Epithelial cell of proximal tubule (primary cell): ENCODE data around the gene ZNF891. TPM values are rescaled to one million over a fixed set of nuclear protein-coding genes. Genes with fewer than 3 reads are reported as not detected.

Source experiments
- DNase-seq: peaks from one replicate; pipeline ENCODE4 v3.0.0-alpha.2; 2011; ENCODE audit warnings: low read depth
- H3K4me3 ChIP-seq: 2 replicates; pipeline ENCODE4 v1.5.1; 2011; ENCODE audit warnings: low read depth, mild to moderate bottlenecking, low read length
- total RNA-seq: library from RNA; depleted of rRNA; stranded (reverse); fragments of >200 nt; gene quantifications from 2 replicates; pipeline ENCODE4 v1.2.3, GENCODE V29; 2015
- TF ChIP-seq, protein P1 (sequence below): conservative IDR thresholded peaks from 2 replicates; pipeline ENCODE4 v1.5.1; 2012; ENCODE audit warnings: low read depth, mild to moderate bottlenecking, low read length

The ZNF891 gene
- total RNA-seq, 1 donor from 2014 or later: 0.40 TPM

GRCh38 chr12:133135747-133136146 is 5.7 kb upstream of the ZNF891 start:
- H3K4me3 ChIP-seq: no peak overlapping the region
- TF ChIP-seq, protein P1, sequence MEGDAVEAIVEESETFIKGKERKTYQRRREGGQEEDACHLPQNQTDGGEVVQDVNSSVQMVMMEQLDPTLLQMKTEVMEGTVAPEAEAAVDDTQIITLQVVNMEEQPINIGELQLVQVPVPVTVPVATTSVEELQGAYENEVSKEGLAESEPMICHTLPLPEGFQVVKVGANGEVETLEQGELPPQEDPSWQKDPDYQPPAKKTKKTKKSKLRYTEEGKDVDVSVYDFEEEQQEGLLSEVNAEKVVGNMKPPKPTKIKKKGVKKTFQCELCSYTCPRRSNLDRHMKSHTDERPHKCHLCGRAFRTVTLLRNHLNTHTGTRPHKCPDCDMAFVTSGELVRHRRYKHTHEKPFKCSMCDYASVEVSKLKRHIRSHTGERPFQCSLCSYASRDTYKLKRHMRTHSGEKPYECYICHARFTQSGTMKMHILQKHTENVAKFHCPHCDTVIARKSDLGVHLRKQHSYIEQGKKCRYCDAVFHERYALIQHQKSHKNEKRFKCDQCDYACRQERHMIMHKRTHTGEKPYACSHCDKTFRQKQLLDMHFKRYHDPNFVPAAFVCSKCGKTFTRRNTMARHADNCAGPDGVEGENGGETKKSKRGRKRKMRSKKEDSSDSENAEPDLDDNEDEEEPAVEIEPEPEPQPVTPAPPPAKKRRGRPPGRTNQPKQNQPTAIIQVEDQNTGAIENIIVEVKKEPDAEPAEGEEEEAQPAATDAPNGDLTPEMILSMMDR: no peak
- DNase-seq: no peak

- peak overlapping the region; percentile 62 for H3K4me3 ChIP-seq
- DNase-seq: no peak
- TF ChIP-seq, protein P1: no peak
These were observed 694 bp upstream of the ZNF891 start for GRCh38 chr12:133130808-133131128.

DNA sequence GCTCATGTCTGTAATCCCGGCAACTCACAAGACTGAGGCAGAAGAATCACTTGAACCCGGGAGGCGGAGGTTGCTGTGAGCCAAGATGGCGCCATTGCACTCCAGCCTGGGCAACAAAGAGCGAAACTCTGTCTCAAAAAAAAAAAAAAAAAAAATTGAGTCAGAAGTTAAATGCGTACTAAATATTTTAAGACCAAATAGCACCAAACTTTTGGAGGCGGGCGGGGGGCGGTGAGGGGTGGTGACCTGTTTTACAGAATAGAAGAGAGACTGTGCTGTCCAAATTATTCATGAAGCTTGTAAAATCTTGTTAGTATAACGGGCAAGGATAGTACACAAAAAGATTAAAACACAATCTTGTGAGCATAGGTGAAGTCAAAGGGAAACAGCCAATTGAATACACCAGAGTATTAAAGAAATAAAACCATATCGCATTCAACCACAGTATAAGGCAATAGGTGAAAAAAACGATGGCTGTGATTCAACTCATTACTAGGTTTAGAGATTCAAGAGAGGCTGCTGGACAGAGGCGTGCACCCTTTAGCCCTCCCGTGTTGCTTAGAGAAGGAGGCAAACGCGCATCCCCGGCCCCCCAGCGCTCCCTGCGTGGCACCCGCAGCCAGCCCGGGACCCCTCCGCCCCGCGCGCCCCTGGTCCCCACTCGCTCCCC is 571 bp downstream of the ZNF891 start:
- peak overlapping the region; percentile 62 for H3K4me3 ChIP-seq
- TF ChIP-seq, protein P1: no peak
- no peak for DNase-seq

DNA sequence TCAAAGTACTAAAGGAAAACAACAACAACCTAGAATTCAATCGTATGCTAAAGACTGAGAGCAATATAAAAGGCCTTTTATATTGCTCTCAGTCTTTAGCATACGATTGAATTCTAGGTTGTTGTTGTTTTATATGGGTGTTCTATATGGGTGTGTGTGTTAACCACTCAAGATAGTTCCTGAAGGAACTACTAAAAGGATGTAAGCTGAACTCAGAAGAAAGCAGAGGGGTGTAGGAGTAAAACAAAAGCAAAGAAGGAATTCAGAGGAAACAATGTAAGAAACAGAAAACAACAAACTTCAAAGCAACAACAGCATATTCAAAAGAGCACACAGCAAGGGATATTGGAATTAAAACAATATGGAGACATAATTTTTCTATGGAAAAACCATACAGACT is 5.4 kb downstream of the ZNF891 start:
- TF ChIP-seq, protein P1: no peak

GRCh38 chr12:133120385-133121191 is 9.5 kb downstream of the ZNF891 start:
- no peak for DNase-seq
- no peak overlapping the region for H3K4me3 ChIP-seq
- TF ChIP-seq, protein P1: no peak

More for the DNA sequence above, 5.4 kb downstream of the ZNF891 start:
- H3K4me3 ChIP-seq: no peak overlapping the region
- no peak for DNase-seq

- TF ChIP-seq, protein P1: no peak
These were observed 21.9 kb downstream of the ZNF891 start for GRCh38 chr12:133108150-133108549.

More at GRCh38 chr12:133108150-133108549, 21.9 kb downstream of the ZNF891 start:
- no peak overlapping the region for H3K4me3 ChIP-seq
- no peak for DNase-seq
